Chondrocyte (in vitro differentiated cells): ENCODE measurements around the gene WT1. TPM values are rescaled to one million over a fixed set of nuclear protein-coding genes. Genes with fewer than 3 reads are reported as not detected.

Source experiments
- DNase-seq: peaks from one replicate; pipeline ENCODE4 v3.0.0; 2021; ENCODE audit warnings: mixed read lengths, low spot score
- H3K27ac Mint-ChIP-seq: one replicate; pipeline ENCODE4 v1.8.0; 2021; ENCODE audit warnings: mild to moderate bottlenecking, moderate library complexity, mixed read lengths; ENCODE audit not compliant: unreplicated experiment
- H3K27me3 Mint-ChIP-seq: 2 replicates; pipeline ENCODE4 v1.8.0; 2021; ENCODE audit warnings: low read depth, mixed read lengths
- H3K36me3 Mint-ChIP-seq: 2 replicates; pipeline ENCODE4 v1.8.0; 2021; ENCODE audit warnings: low read depth, mixed read lengths
- H3K4me1 Mint-ChIP-seq: 2 replicates; pipeline ENCODE4 v1.8.0; 2021; ENCODE audit warnings: low read depth, mild to moderate bottlenecking, mixed read lengths
- H3K4me3 Mint-ChIP-seq: one replicate; pipeline ENCODE4 v1.8.0; 2021; ENCODE audit warnings: mild to moderate bottlenecking, moderate library complexity, mixed read lengths; ENCODE audit not compliant: unreplicated experiment
- H3K9me3 Mint-ChIP-seq: 2 replicates; pipeline ENCODE4 v1.8.0; 2021; ENCODE audit warnings: low read depth, mixed read lengths
- total RNA-seq: library from RNA; stranded (reverse); gene quantifications from 3 replicates; pipeline ENCODE4 v1.2.1, GENCODE V29; 2021
- TF ChIP-seq, protein P1 (sequence below): fragments of 200-600 bp; sonication (generic); IDR thresholded peaks from 2 replicates; pipeline ENCODE4 v1.5.0; 2021; ENCODE audit warnings: antibody characterized with exemption, mild to moderate bottlenecking, moderate library complexity

WT1 gene
- total RNA-seq, 1 donor from 2014 or later = not detected

DNA sequence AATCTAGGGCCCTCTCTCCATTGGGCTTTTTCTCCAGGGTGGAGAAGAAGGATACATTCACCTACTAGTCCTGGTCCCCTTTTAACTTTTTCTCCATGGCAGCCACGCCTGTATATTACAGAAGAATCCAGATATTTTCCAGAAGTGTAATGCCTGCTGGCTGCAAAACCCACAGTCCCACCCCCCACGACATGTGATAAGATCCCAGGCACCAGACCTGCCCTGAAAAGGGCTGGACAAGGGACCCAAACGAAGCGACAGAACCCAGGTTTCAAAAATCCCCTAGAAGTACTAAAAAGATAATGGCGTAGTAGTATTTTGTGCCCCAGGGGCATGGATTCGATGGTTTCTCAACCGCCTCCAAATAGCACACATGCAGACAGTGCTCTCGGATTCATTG is 2.8 kb downstream of the WT1 start:
- Mint-ChIP-seq H3K27me3 (peaks cover 87% of the 10 kb centered on the region), H3K4me3 (no peak overlapping the region), H3K4me1 (peaks cover 13% of the 10 kb centered on the region), H3K9me3 (peaks cover 3% of the 10 kb centered on the region), H3K36me3 (peaks cover 9% of the 10 kb centered on the region), H3K27ac (no peak overlapping the region)
- TF ChIP-seq, protein P1, sequence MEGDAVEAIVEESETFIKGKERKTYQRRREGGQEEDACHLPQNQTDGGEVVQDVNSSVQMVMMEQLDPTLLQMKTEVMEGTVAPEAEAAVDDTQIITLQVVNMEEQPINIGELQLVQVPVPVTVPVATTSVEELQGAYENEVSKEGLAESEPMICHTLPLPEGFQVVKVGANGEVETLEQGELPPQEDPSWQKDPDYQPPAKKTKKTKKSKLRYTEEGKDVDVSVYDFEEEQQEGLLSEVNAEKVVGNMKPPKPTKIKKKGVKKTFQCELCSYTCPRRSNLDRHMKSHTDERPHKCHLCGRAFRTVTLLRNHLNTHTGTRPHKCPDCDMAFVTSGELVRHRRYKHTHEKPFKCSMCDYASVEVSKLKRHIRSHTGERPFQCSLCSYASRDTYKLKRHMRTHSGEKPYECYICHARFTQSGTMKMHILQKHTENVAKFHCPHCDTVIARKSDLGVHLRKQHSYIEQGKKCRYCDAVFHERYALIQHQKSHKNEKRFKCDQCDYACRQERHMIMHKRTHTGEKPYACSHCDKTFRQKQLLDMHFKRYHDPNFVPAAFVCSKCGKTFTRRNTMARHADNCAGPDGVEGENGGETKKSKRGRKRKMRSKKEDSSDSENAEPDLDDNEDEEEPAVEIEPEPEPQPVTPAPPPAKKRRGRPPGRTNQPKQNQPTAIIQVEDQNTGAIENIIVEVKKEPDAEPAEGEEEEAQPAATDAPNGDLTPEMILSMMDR = no peak
- DNase-seq = no peak

DNA sequence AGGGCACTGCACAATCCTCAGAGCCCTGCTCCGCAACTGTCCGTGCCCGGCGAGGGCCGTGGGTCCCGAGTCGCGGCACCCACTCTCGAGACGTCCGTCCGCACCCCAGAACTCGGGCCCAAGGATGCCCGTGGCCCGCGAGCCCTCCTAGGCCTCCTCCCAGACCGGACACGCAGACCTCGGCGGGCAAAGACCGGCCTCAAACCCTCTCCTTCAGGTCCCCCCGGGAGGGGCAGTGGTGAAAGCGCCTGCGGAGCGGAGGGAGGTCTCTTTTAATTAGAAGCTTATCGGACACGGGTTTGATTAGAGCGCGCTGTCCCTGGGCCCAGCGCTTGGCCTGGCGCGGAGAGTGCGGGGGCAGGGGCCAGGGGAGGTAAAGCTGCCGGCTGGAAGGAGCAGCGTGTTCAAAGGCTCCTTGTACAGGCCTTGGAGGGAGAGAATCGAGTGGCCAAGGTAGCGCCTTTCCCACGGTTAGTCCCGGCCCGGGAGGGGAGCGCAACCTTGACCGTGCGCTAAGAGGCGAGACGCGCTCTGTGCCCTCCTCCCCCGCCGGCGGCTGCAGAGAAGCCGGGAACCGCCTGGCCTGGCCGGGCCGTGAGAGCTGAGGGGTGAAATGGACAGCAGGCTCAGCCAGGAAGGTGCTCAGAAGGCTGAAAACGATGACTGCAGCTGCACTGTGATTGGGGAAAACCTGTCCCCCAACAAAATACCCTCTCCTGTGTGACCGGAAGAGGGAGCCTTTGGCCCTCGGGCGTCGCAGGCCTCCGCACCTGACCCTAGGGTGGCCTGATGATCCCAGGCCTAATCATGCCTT is 4.6 kb downstream of the WT1 start:
- TF ChIP-seq, protein P1 = peak; percentile 14
- Mint-ChIP-seq H3K27ac (no peak overlapping the region), H3K27me3 (peaks cover 82% of the 10 kb centered on the region), H3K4me3 (no peak overlapping the region), H3K4me1 (peaks cover 9% of the 10 kb centered on the region), H3K36me3 (peaks cover 5% of the 10 kb centered on the region), H3K9me3 (no peaks in the 10 kb centered on the region)
- DNase-seq = no peak

DNA sequence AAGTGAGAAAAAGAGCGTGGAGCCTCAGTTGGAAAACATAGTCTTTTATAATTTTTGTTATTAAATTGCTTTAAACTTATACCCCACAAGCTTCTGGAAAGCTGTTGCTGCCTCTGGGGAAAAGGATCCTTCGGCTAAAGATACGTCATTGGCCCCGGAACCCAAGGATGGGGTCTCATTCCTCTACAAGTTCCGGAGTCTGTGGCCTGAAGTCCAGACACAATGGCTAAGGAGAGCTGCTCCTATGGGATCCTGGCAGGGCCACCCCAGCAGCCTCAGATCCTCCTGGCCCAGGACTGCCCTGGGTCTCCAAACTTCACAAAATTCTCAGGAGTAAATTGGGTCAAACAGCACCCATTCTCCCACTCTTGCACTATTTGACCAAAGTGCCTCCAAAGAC is 5.9 kb downstream of the WT1 start:
- peaks cover 90% of the 10 kb centered on the region for H3K27me3 Mint-ChIP-seq
- peaks cover 6% of the 10 kb centered on the region for H3K4me1 Mint-ChIP-seq
- TF ChIP-seq, protein P1 = no peak
- peaks cover 5% of the 10 kb centered on the region for H3K36me3 Mint-ChIP-seq
- H3K27ac Mint-ChIP-seq = no peak overlapping the region
- no peak overlapping the region for H3K4me3 Mint-ChIP-seq
- H3K9me3 Mint-ChIP-seq = no peaks in the 10 kb centered on the region
- no peak for DNase-seq

DNA sequence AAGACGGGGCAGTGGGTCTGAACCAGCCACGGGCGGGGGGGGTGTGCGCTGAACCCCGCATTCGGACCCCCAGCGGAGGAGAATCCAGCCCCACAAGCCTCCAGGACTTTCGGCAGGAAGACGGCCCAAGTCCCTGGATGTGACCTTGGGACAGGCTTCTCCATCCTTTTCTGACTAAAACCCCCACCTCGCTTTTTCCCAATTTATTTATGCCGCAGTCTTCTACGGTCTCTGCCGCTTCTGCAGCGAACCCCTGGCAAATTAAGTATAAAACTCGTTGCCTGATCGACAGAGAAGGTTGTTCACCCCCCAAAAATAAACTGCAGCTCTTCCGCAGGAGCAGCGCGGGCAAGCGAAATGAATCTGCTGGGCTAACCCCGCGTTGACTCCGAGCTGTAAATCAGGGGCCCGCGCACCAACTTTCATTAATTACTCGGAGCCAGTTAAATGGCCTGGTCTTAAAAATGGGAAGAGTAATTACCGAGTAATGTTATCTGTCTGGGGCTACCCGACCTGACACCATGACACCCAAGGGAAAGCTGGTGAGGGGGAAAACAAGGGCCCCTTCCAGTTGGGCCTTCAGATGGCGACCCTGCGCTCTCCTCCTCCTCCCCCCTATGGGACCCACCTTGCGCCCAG is 6.6 kb downstream of the WT1 start:
- Mint-ChIP-seq H3K9me3 (no peaks in the 10 kb centered on the region), H3K27ac (no peak overlapping the region), H3K27me3 (peaks cover 90% of the 10 kb centered on the region), H3K4me3 (no peak overlapping the region), H3K4me1 (peaks cover 3% of the 10 kb centered on the region), H3K36me3 (peaks cover 5% of the 10 kb centered on the region)
- no peak for DNase-seq
- TF ChIP-seq, protein P1 = no peak

DNA sequence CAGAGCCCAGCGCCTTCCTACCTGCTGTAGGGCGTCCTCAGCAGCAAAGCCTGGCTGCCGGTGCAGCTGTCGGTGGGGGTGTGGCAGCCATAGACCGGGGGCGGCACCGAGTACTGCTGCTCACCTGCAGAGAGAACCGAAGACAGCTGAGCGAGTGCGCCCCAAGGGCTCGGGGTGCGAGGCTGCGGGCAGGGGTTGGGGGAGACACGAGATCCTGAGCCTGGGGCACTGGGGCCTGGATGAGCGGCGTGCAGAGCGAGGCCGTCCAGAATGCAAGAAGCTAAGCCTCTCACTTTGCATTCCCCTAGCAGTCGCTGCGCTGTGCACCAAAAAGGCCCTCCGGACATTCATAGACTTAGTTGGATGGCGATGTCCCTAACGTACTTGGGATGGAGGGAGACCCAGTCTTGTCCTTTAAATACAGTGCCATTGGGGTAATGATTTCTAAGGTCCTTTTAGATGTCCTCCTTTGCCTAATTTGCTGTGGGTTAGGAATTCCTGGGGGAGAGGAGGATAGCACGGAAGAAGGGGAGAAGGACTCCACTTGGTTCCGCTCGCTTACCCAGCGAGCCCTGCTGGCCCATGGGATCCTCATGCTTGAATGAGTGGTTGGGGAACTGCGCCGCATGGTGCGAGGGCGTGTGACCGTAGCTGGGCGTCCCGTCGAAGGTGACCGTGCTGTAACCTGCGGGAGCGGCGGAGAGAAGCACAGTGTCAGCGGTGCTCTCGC is 7.2 kb downstream of the WT1 start:
- Mint-ChIP-seq H3K27me3 (peaks cover 88% of the 10 kb centered on the region), H3K36me3 (peaks cover 5% of the 10 kb centered on the region), H3K4me3 (no peak overlapping the region), H3K4me1 (peaks cover under 1% of the 10 kb centered on the region), H3K9me3 (no peaks in the 10 kb centered on the region), H3K27ac (no peak overlapping the region)
- TF ChIP-seq, protein P1 = no peak
- DNase-seq = no peak
